PC-3 (cell line): ENCODE data around the gene MON1A.

Experiments
- CTCF ChIP-seq: fragments of 300-600 bp; sonication (generic); conservative IDR thresholded peaks from 2 replicates; pipeline ENCODE4 v1.5.1; 2017; ENCODE audit warnings: antibody characterized with exemption, low read depth, mild to moderate bottlenecking, low read length
- EZH2 ChIP-seq: fragments of 300-600 bp; sonication (generic); IDR thresholded peaks from one replicate; pipeline ENCODE4 v1.6.1; 2017; ENCODE audit warnings: antibody characterized with exemption, mild to moderate bottlenecking, low read length; ENCODE audit not compliant: unreplicated experiment

- TF ChIP-seq CTCF (no peak), EZH2 (no peak)
Observed at GRCh38 chr3:49864505-49864904, 65.1 kb downstream of the MON1A start.
